ENCODE data around the gene INO80D.

INO80D gene

DNA sequence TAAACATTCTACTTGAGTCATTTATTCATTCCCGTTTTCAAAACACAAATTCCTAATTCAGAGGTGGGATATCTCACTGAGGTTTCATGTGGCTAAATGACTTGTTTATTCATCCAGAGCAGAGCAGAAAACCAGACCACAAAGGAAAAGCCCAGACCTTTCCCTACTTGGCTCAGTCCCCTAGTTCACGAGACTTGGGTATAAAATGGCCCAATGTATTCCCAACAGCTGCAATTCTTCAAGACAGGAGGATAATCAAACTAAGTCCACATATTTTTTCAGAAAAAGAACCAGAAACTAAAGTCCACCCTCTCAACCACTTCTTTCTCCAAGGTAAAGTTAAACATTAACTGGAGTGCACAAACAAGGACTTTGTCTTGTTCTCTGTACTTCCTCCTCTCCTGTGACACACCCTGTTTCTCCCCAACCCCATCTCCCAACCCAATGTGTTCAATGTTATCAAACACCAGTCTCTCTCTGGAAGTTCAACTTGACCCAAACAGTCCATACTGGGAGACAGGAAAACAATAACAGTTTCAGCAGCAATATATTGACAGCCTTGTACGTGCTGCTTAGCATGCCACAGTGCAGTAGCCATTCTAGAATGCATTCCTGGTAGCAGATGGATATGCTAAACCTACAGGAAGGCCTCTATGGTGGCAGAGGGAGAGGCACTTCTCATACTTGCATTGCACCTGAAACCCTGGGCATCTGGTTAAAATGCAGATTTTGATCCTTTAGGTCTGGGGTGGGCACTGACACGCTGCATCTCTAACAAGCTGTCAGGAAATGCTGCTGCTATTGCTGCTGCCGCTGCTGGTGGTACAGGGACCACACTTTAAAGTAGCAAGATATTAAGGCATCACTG, 110.7 kb downstream of the INO80D start:
- no peak for DNase-seq

DNA sequence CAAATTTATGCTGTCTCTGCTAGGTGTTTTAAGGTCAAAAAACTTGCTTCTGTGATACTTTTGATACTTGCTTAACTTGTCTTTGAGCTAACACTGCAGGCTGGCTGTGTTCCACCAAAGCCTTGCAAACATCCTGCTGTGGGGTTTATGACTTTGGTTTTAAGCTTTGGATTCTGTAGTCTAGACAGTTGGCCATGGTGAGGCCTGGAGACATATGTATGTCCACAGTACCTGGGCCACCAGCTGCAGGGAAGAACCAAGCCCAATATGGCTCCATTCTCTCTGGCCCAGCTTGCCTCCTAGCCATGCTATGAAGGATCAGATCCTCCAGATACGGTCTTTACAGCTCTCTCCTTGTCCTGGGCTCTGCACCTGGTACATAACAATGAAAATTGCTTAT, 113.9 kb downstream of the INO80D start:
- DNase-seq = no peak

DNA sequence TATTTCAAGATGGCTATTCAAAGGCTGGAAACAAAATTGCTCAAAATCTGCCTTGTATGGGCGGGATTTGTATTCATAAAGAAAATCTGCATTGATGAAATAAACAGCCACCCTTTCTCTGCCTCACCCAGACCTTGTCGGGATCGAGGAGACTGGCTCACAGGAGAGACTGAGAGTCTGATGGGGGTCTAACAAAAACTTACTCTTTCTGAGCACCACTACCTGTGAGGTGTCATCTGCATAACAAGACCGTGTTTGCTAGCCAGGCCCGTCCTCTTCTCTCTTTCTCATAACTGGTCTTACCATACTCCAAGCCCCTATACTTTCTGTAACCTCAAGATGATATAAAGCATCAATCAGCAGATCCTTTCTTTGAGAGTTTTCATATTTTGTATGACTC, 115.6 kb downstream of the INO80D start:
- no peak for DNase-seq

DNA sequence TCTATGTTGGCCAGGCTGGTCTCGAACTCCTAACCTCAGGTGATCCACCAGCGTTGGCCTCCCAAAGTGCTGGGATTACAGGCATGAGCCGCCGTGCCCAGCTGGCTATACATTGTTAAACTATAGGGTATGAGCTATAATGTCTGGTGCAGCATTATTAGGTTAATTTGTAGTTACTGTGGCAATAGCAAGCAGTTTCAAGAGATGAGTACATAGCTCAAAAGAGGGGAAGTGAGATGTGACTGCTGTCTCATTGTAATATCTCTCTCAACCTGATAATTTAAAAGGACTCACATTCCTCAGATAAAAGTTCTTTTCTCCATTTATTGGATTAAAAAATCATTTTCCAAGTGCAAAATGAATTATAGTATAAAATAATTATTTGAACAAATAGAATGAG, 116.4 kb downstream of the INO80D start:
- no peak for DNase-seq

DNA sequence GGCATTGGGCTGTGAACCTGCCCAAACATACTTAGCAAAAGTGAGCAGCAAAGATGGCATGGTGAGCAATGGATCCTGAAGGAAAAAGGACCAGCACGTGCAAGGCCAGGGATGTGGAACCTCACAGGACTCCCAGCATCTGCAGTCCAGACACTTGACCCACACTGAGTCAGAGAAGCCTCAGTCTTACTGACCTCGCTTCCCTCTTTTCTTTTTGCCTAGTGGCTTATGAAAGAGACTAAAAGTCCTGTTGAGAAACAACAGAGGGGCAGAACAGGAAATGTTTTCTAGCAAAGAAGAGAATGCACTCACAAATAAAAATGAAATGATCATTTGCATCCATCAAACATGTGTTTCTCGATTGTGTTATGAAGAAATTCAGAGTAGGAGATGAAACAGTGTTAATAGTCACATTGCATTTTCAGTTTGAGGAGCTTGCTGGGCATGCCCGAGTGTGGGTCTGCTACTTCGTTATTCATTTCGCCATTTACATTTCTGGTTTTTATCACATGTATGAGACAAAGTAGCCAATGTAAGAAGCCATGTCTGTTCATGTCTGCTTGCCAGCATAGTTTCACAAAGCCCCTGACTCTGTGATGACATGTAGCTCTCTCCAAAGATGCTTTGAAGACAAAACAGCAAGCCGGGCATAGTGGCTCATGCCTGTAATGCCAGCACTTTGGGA, 118.4 kb downstream of the INO80D start:
- no peak for DNase-seq

DNA sequence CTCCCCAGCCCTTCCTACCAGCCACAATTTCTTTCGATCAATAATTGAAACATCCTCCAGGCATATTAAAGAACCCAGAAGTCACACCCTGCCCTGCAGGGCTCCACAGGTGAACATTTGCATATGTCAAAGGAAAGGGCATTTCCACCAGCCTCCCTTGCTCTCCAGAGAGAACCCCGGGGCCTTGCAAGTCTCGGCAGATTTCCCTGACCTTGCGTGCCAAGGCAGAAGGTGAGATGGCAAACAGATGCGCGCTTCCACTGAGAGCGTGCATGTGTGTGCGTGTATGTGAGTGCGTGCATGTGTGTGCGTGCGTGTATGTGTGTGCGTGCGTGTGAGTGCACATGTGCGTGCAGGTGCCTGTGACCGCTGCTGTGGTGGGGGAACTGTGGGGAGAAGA, 120.3 kb downstream of the INO80D start:
- no peak for DNase-seq

DNA sequence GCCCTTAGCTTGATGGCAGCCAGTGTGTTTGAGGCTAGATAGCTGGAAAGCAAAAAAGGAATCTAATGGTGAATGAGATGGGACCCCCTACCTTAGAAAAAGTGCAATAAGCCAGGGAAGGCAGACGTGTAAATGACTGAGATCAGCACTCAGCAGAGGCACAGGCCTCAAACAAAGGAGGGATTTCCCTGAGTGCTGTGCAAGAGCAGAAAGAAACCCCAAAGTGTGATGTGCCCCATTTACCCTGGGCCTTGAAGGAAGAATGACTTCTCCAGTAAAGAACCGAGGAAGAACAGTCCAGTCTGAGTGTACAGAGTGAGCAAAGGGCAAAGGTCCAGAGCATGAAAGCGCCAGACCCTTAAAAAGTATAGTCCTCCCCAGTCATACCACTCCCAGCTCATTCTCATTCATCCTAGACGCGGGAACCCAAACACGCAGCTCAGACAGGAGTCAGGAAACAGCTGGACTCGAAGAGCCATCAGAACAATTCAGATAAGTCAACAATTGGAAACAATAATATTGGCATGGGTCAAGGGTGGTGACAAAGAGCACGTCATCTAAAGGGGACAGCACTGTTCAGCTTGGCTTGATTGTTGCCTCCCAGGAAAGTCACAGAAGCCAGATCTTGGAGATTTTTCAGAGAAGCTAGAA, 121.7 kb downstream of the INO80D start:
- no peak for DNase-seq

DNA sequence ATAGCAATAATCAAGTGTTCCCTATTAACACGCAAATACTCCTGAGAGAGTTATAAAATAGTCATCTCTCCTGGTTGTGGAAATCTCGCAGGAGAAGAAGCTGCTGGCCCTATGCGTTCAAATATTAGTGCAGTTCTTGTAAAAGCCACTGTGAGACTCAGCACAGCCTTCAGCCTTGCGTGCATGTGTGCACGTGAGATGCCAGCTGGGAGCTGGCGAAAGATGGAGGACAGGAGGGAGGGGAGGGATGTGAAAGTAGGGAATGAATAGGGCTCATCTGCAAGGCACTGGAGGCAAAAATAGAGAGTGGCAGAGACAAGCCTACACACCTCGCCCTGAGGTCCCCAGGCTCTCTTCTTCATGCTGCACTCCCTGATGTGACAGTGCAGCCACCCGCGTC, 126.5 kb downstream of the INO80D start:
- DNase-seq = no peak

DNA sequence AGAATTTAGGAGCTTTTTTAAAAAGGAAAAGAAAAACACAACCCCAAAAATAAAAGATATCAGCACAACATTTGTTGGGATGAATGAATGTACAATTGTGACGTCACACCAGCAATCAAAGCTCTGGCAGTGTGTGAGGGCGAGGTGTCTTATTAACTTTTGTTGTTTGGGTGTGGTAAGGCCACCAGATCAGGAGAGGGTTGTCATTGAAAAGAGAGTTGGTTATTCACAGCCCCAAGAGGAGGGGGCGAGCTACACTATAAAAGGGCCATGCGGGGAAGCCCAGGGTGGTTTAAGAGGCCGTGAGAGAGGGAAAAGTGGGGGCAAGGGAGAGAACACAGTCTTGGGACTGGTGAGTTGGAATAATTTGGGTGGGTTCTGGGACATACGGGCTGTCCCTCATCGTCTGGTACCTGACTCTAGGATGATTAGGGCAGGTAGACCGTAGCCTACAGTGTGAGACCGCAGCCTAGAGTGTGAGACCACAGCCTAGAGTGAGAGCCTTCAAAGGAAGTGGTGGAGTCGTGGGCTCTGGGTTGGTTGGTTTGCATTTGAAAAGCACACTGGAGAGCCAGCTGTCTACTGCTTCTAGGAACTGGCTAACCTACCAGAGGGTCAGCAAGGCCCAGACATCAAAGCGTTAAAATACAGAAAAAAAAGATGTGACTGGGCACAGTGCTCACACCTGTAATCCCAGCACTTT, 128.4 kb downstream of the INO80D start:
- no peak for DNase-seq

DNA sequence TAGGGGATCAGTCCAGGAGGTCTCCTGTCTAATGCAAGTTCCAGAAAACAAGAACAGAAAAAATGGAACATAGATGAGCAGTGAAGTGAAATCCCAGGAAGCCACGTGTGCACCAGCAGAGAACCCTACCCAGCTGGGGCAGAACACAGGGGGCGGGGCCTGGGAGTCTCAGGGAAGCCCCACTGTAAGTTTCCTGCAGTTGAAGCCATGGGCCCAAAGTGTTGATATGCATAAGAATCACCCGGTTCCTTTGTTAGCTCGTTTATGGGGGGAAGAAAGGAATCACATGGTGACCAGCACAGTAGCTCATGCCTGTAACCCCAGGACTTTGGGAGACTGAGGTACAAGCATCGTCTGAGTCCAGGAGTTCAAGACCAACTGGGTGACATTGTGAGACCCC, 131.3 kb downstream of the INO80D start:
- DNase-seq = no peak

DNA sequence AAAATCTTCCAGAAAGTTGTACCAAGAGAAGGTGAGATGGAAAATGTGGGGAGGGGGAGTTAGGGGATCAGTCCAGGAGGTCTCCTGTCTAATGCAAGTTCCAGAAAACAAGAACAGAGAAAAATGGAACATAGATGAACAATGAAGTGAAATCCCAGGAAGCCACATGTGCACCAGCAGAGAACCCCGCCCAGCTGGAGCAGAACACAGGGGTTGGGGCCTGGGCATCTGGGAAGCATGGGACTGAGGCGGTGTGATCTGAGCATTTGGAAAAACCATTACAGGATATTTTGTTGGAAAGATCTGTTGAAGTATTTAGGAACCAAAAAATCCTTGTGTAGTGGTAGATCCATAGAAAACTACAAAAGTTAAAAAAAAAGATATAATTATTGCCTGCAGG, 133.7 kb downstream of the INO80D start:
- no peak for DNase-seq

DNA sequence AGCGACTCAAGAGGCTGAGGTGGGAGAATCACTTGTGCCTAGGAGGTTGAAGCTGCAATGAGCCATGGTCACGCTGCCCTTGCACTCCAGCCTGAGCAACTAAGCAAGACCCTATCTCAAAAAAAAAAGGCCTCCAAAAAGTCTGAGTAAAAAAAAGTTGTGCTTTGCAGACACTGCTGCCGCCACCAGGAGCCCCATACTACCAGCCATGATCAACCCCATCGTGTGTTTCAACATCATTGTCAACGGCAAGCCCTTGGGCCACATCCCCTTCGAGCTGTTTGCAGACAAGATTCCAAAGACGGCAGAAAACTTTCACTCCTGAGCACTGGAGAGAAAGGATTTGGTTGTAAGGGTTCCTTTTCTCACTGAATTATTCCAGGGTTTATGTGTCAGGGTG, 137.1 kb downstream of the INO80D start:
- DNase-seq = no peak

DNA sequence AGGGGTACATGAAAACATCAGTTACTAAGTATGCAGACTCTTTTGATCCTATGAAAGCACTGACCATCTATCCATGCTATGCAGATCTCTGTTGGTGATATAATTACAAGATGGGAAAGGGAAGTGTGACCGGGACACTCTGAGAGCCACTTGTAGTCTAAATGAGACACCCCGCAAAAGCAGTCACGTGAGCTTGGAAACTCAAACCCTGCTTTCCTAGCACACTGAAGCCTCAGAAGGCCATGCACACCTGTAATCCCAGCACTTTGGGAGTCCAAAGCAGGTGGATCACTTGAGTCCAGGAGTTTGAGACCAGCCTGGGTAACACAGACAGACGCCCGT, 137.5 kb downstream of the INO80D start:
- DNase-seq = no peak

DNA sequence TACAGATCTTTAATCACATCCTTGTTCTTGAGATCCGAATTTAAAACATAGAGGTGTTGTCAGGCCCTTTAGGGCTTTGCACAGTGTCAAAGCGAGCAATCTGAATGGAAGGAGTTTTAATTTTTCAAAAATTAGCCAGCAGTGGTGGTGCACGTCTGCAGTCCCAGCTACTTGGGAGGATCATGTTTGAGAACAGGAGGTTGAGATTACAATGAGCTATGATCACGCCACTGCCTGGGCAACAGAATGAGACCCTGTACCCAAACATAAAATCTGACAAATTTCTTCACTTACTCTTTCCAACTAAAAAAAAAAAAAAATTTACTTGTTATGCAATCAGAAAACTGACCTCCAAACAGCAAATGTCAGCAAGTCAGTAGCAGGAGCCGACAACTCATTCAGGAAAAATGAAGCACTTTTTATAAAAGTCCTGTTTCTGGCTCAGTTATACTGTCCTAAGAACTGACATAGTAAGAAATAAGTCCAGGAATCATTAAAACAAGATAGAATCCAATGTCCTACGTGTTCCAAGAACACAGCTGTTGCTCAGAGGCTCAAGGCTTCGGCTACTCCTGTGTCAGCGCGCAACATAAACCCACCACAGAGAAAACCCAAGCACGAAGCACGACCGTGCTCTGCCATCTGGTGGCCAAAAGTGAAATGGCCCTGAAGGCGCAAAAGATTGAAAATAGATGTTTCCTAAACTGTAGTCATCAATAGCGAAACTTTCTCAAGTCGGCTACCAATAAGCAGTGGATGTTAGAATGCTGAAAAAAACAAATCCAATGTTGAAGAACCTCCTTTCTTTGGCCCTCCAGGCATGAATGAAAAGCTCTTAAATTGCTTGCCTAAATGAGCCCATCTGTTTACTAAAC, 138.1 kb downstream of the INO80D start:
- peak; percentile 46 for DNase-seq

DNA sequence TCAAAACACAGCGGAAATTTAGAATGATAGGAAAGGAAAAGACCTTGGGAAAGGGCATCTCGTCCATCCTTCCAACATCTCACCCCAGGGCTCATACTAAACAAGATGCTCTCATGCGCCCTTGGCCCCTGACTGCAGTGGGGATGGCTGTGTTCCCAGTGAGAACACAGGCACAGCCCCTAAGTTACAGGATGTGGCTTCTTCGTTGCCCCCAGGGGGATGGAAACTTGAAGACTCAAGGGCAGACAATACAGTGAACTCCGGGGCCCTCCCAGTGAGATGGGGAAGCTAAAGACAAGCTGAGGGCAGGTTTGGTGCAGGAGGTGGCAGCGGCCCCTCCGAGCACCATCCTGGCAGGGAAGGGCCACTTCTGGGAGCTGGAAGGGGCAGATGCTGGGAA, 139.7 kb downstream of the INO80D start:
- no peak for DNase-seq

Measured in stimulated activated CD4-positive, alpha-beta T cell treated with anti-CD3 and anti-CD28 coated beads, Interleukin-12 subunit alpha, Interleukin-12 subunit beta, amount 100 ng/mL, for 4 hours (primary cell).